H1 (cell line): ENCODE measurements around the gene CLEC7A. TPM values are rescaled to one million over a fixed set of nuclear protein-coding genes. Genes with fewer than 3 reads are reported as not detected.

Source experiments
- CTCF ChIA-PET: fragments of 300-600 bp; sonication (Branson Sonifier 250); formaldehyde crosslinking; loops from one replicate; lab custom pipeline; 2021; ENCODE audit not compliant: partially characterized antibody; lab: Charles Lee
- POLR2A ChIA-PET: fragments of 300-600 bp; sonication (Branson Sonifier 250); formaldehyde crosslinking; loops from one replicate; lab custom pipeline; 2021; ENCODE audit warnings: inconsistent platforms; ENCODE audit not compliant: partially characterized antibody; lab: Charles Lee
- DNase-seq, 2 experiments: peaks; one replicate each; pipeline versions ENCODE4 v3.0.0 to v3.0.0-alpha.2; 2010 to 2022; ENCODE audit warnings: low spot score in 2 of 2, low read depth in 1 of 2, mixed read lengths in 1 of 2
- FAIRE-seq: peaks from 2 replicates; lab custom pipeline; 2011; peaks lifted over from hg19 to GRCh38; lab: Jason Lieb, UNC
- H2AFZ ChIP-seq: 2 replicates; pipeline ENCODE4 v1.8.1; 2012; ENCODE audit warnings: low read length, inconsistent platforms
- H2AK5ac ChIP-seq: 2 replicates; pipeline ENCODE4 v1.6.1; 2013; ENCODE audit warnings: low read depth, low read length
- H2BK120ac ChIP-seq: replicated peaks from 2 replicates; pipeline ENCODE3; 2013; ENCODE audit warnings: low read depth, low read length, inconsistent platforms
- H2BK12ac ChIP-seq: 2 replicates; pipeline ENCODE4 v1.6.1; 2013; ENCODE audit warnings: low read depth, low read length
- H2BK15ac ChIP-seq: 2 replicates; pipeline ENCODE4 v1.6.1; 2013; ENCODE audit warnings: low read length
- H2BK20ac ChIP-seq: 2 replicates; pipeline ENCODE4 v1.6.1; 2013; ENCODE audit warnings: low read length
- H2BK5ac ChIP-seq: 2 replicates; pipeline ENCODE4 v1.6.1; 2013; ENCODE audit warnings: low read depth, low read length
- H3K14ac ChIP-seq: 2 replicates; pipeline ENCODE4 v1.6.1; 2013; ENCODE audit warnings: inconsistent platforms; ENCODE audit not compliant: insufficient read length
- H3K18ac ChIP-seq: 2 replicates; pipeline ENCODE4 v1.6.1; 2013; ENCODE audit warnings: low read length; ENCODE audit errors: extremely low read depth
- H3K23ac ChIP-seq: 2 replicates; pipeline ENCODE4 v1.6.1; 2013; ENCODE audit warnings: inconsistent platforms; ENCODE audit not compliant: insufficient read length
- H3K23me2 ChIP-seq: 2 replicates; pipeline ENCODE4 v1.6.1; 2013; ENCODE audit warnings: low read depth, low read length
- H3K27ac ChIP-seq: 2 replicates; pipeline ENCODE4 v1.6.1; 2011; ENCODE audit warnings: low read depth, low read length, inconsistent platforms
- H3K27me3 ChIP-seq, 4 experiments: replicated peaks in 1 of 4; 1 replicate in 1 of 4; 2 replicates in 3 of 4; pipeline versions ENCODE4 v1.6.1 to v1.8.1; 2011 to 2013; ENCODE audit warnings: low read length in 3 of 4, mild to moderate bottlenecking in 3 of 4, inconsistent platforms in 2 of 4, mixed read lengths in 2 of 4, moderate library complexity in 1 of 4; ENCODE audit not compliant: control insufficient read depth in 3 of 4, insufficient read depth in 3 of 4; ENCODE audit errors: extremely low read depth in 1 of 4
- H3K36me3 ChIP-seq, 4 experiments: 2 replicates each; pipeline versions ENCODE4 v1.6.1 to v1.8.1; 2011 to 2013; ENCODE audit warnings: mild to moderate bottlenecking in 4 of 4, low read length in 3 of 4, moderate library complexity in 2 of 4, control low read depth in 1 of 4, inconsistent platforms in 1 of 4; ENCODE audit not compliant: insufficient read depth in 4 of 4, control insufficient read depth in 2 of 4
- H3K4ac ChIP-seq: replicated peaks from 2 replicates; pipeline ENCODE3; 2013; ENCODE audit warnings: low read length, low read depth, mixed read lengths, inconsistent platforms; ENCODE audit not compliant: insufficient read length
- H3K4me1 ChIP-seq, 4 experiments: replicated peaks in 1 of 4; 1 replicate in 1 of 4; 2 replicates in 3 of 4; pipeline versions ENCODE4 v1.6.1 to v1.8.1; 2011 to 2013; ENCODE audit warnings: low read length in 3 of 4, inconsistent platforms in 2 of 4, mixed read lengths in 1 of 4; ENCODE audit not compliant: insufficient read depth in 4 of 4, control insufficient read depth in 3 of 4
- H3K4me2 ChIP-seq, 2 experiments: 2 replicates each; pipeline versions ENCODE4 v1.6.1 to v1.8.1; 2011 to 2013; ENCODE audit warnings: low read depth in 2 of 2, low read length in 2 of 2, control low read depth in 1 of 2, inconsistent platforms in 1 of 2, mild to moderate bottlenecking in 1 of 2; ENCODE audit not compliant: insufficient read depth in 1 of 2
- H3K4me3 ChIP-seq, 4 experiments: fragments of 200-600, 300-600 bp in 1 of 4; sonication (generic), shearing (Covaris generic), sonication (Bioruptor Twin) in 1 of 4; 2 replicates each; pipeline versions ENCODE4 v1.5.1 to v1.8.1; 2011 to 2016; ENCODE audit warnings: low read length in 4 of 4, low read depth in 3 of 4, control low read depth in 2 of 4, inconsistent platforms in 2 of 4, mild to moderate bottlenecking in 2 of 4, mixed read lengths in 1 of 4, moderate library complexity in 1 of 4; ENCODE audit not compliant: insufficient read depth in 2 of 4; ENCODE audit errors: extremely low read depth in 1 of 4
- H3K56ac ChIP-seq: replicated peaks from 2 replicates; pipeline ENCODE3; 2013; ENCODE audit warnings: low read depth, mild to moderate bottlenecking, mixed read lengths, low read length, inconsistent platforms; ENCODE audit not compliant: insufficient read length
- H3K79me1 ChIP-seq: 2 replicates; pipeline ENCODE4 v1.6.1; 2013; ENCODE audit warnings: low read depth, low read length, control low read depth
- H3K79me2 ChIP-seq, 2 experiments: 2 replicates each; pipeline versions ENCODE4 v1.6.1 to v1.8.1; 2012 to 2013; ENCODE audit warnings: low read length in 2 of 2, mild to moderate bottlenecking in 2 of 2, inconsistent platforms in 1 of 2; ENCODE audit not compliant: insufficient read depth in 2 of 2, control insufficient read depth in 1 of 2
- H3K9ac ChIP-seq, 4 experiments: replicated peaks in 1 of 4; 1 replicate in 1 of 4; 2 replicates in 3 of 4; pipeline versions ENCODE4 v1.6.1 to v1.8.1; 2011 to 2013; ENCODE audit warnings: low read depth in 3 of 4, low read length in 3 of 4, control low read depth in 2 of 4, mild to moderate bottlenecking in 2 of 4, moderate library complexity in 2 of 4, inconsistent platforms in 1 of 4; ENCODE audit errors: extremely low read depth in 1 of 4
- H3K9me3 ChIP-seq, 2 experiments: 2 replicates each; pipeline versions ENCODE4 v1.6.1 to v1.8.1; 2012 to 2013; ENCODE audit warnings: mild to moderate bottlenecking in 2 of 2, moderate library complexity in 2 of 2, control low read depth in 1 of 2, inconsistent platforms in 1 of 2, low read depth in 1 of 2, low read length in 1 of 2, mixed read lengths in 1 of 2; ENCODE audit not compliant: insufficient read depth in 2 of 2
- H4K20me1 ChIP-seq, 2 experiments: replicated peaks in 1 of 2; 2 replicates each; pipeline versions ENCODE3 to v1.8.1; 2011 to 2013; ENCODE audit warnings: inconsistent platforms in 2 of 2, low read length in 2 of 2, mild to moderate bottlenecking in 1 of 2; ENCODE audit not compliant: insufficient read depth in 2 of 2, control insufficient read depth in 1 of 2
- H4K5ac ChIP-seq: 2 replicates; pipeline ENCODE4 v1.6.1; 2013; ENCODE audit warnings: low read length, low read depth, mixed read lengths, inconsistent platforms; ENCODE audit not compliant: insufficient read length
- H4K8ac ChIP-seq: 2 replicates; pipeline ENCODE4 v1.8.0; 2013; ENCODE audit warnings: mild to moderate bottlenecking, moderate library complexity, low read length, inconsistent platforms; ENCODE audit not compliant: insufficient read depth; ENCODE audit errors: extremely low read depth
- H4K91ac ChIP-seq: replicated peaks from 2 replicates; pipeline ENCODE3; 2013; ENCODE audit warnings: low read length, mixed read lengths, inconsistent platforms; ENCODE audit not compliant: insufficient read length
- ASH2L ChIP-seq: fragments of 200-600, 300-600 bp; sonication (generic); IDR thresholded peaks from one replicate; pipeline ENCODE4 v1.7.1; 2017; ENCODE audit warnings: low read length
- CHD1 ChIP-seq: IDR thresholded peaks from 2 replicates; pipeline ENCODE4 v1.6.1; 2012; ENCODE audit warnings: low read depth, low read length, improper control_type of control experiment
- CTBP2 ChIP-seq: IDR thresholded peaks from 2 replicates; pipeline ENCODE4 v1.7.0; 2011; ENCODE audit warnings: borderline replicate concordance, mild to moderate bottlenecking, moderate library complexity, mixed read lengths, low read length; ENCODE audit not compliant: insufficient read depth, insufficient read length
- YY1 ChIP-seq: IDR thresholded peaks from 2 replicates; pipeline ENCODE4 v1.6.1; 2011; ENCODE audit warnings: low read depth, mild to moderate bottlenecking, low read length
- WGBS, 2 experiments: shearing (Covaris generic) in 1 of 2; methylation state at CpG; one replicate each; pipeline versions ENCODE4 v1.1.6 to v1.1.7; 2013 to 2015; ENCODE audit warnings: low lambda C conversion rate in 2 of 2, mixed read lengths in 2 of 2, inconsistent platforms in 1 of 2, low coverage in 1 of 2, missing lambda C conversion rate in 1 of 2; ENCODE audit not compliant: insufficient replicate concordance in 2 of 2, insufficient coverage in 1 of 2, insufficient read length in 1 of 2; ENCODE audit errors: extremely low coverage in 1 of 2, missing lambda C conversion rate in 1 of 2; 5-methylcytosine and 5-hydroxymethylcytosine counted together
- polyA plus RNA-seq, 7 experiments: library from polyadenylated mRNA; depleted of rRNA in 3 of 7; stranded (reverse) in 5 of 7; unstranded in 2 of 7; fragments of >200 nt in 5 of 7; fragments of 200-250 nt in 2 of 7; gene quantifications; 1 replicate in 5 of 7; 2 replicates in 1 of 7; 4 replicates in 1 of 7; pipeline versions ENCODE4 v1.2.1 to v1.2.3, GENCODE V29; 2011 to 2013; ENCODE audit warnings: missing spikeins in 2 of 7, mixed read lengths in 2 of 7
- total RNA-seq: library from RNA; stranded (reverse); fragmentation: NEBNext Ultra II Directional; extraction: Animal tissue kit (Norgen Biotek cat#: 25700); gene quantifications from 2 replicates; pipeline ENCODE4 v1.2.1, GENCODE V29; 2021

The CLEC7A gene
- total and polyA plus RNA-seq, 2 of the 8 experiments (the other 6 are each of a cell fraction or from before 2014, with no cell fraction given) = 0.09 to 0.15 TPM

DNA sequence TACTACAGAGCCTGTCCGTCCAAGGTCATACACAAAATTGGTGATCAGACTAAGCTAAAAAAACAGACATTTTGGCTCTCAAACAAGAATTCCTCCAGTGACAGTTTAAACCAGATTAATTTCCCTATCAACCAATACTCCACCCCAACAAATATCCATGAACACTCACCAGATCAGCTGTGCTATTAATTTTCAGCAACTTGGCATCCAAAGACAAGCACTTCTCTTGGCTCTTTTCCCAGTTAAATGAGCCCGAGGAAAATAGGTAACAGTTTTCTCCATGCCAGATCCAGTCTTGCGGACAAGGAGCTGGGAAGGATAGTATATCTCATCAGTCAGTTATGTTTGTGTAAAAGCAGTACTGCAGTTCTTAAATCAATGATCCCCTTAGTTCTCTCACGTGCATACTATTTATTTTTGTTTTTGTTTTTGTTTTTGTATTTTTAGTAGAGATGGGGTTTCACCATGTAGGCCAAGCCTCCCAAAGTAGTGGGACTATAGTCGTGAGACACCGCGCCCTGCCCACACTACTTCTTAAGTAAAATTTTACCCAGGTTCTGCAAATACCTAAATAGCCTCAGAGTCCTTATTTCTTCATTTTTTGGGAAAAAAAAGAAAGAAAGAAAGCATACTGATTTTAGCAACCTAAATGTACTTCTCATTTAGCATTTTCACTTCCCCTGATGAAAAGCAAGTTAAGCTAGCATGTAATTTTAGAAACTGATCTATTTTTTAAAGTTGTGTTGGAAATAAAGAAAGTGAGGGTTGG lies 30.8 kb upstream of the CLEC7A start:
- Histone ChIP-seq H2BK12ac (no peak overlapping the region), H3K18ac (no peak overlapping the region), H3K79me2 (no peaks in the 10 kb centered on the region), H4K5ac (no peak overlapping the region), H3K79me1 (no peaks in the 10 kb centered on the region), H3K4me3 (no peak overlapping the region), H2BK5ac (no peak overlapping the region), H3K23me2 (no peaks in the 10 kb centered on the region), H4K20me1 (no peaks in the 10 kb centered on the region), H3K56ac (no peak overlapping the region), H3K23ac (no peak overlapping the region), H3K9ac (no peak overlapping the region), H3K4ac (no peak overlapping the region), H3K9me3 (no peaks in the 10 kb centered on the region), H2BK15ac (no peak overlapping the region), H3K4me2 (no peak overlapping the region), H4K8ac (no peak overlapping the region), H3K27ac (no peak overlapping the region), H3K4me1 (no peaks in the 10 kb centered on the region), H3K36me3 (no peaks in the 10 kb centered on the region), H3K14ac (no peak overlapping the region), H2BK120ac (no peak overlapping the region), H2AFZ (0 out of 2 replicates have a peak overlapping the region, but pooled peaks have one; percentile 25), H3K27me3 (no peaks in the 10 kb centered on the region), H4K91ac (no peak overlapping the region), H2AK5ac (no peak overlapping the region), H2BK20ac (no peak overlapping the region)
- ChIA-PET POLR2A (no interaction called here), CTCF (interaction anchor here (0.7 to 1.8 kb wide), 6 partner anchors 8 to 237 kb away, joined by 3 to 5 read pairs (median 3); no protein-coding TSS in a partner anchor)
- WGBS, 2 experiments = 86% methylated on average over 7 of the region's 7 CpGs; no CpG with 5 or more reads in 1 of the 2 experiments
- FAIRE-seq = no peak
- no peak for TF ChIP-seq ASH2L
- no peak for TF ChIP-seq CTBP2
- TF ChIP-seq CHD1 = no peak
- TF ChIP-seq YY1 = no peak
- no peak for DNase-seq
